Thoracic aorta (tissue), 2 donors: Measurements from ENCODE around the gene ADCY2. TPM values are rescaled to one million over a fixed set of nuclear protein-coding genes. Genes with fewer than 3 reads are reported as not detected.

Source experiments
- ATAC-seq: fragments of 150-250 bp; one replicate; pipeline ENCODE4 v1.8.0; 2017; ENCODE audit warnings: low read depth; ENCODE audit not compliant: insufficient number of reproducible peaks, low FRiP score
- DNase-seq: peaks from one replicate; pipeline ENCODE4 v3.0.0-alpha.2; 2020; ENCODE audit warnings: low spot score
- H3K27ac ChIP-seq, 2 donors: fragments of 200-600 bp; sonication (generic); 1 replicate in 1 of 2; 2 replicates in 1 of 2; pipeline ENCODE4 v1.5.1; 2016; ENCODE audit warnings: mild to moderate bottlenecking in 2 of 2, moderate library complexity in 2 of 2
- H3K27me3 ChIP-seq: fragments of 200-600 bp; sonication (generic); replicated peaks from 2 replicates; pipeline ENCODE4 v1.6.0; 2016; ENCODE audit warnings: mild to moderate bottlenecking; ENCODE audit not compliant: insufficient read depth
- H3K36me3 ChIP-seq: fragments of 200-600 bp; sonication (generic); one replicate; pipeline ENCODE4 v1.5.1; 2016
- H3K4me1 ChIP-seq, 2 donors: fragments of 200-600 bp; sonication (generic); 1 replicate in 1 of 2; 2 replicates in 1 of 2; pipeline versions ENCODE4 v1.5.1 to v1.6.0; 2016; ENCODE audit warnings: low read depth in 2 of 2, mild to moderate bottlenecking in 1 of 2; ENCODE audit not compliant: control insufficient read depth in 1 of 2
- H3K4me3 ChIP-seq: fragments of 200-600 bp; sonication (generic); 2 replicates; pipeline ENCODE4 v1.5.1; 2016; ENCODE audit warnings: mild to moderate bottlenecking
- H3K9me3 ChIP-seq: fragments of 200-600 bp; sonication (generic); 2 replicates; pipeline ENCODE4 v1.5.1; 2016
- CTCF ChIP-seq: fragments of 200-600 bp; sonication (generic); IDR thresholded peaks from one replicate; pipeline ENCODE4 v1.5.1; 2019; ENCODE audit warnings: antibody characterized with exemption
- total RNA-seq, 2 donors: library from RNA; depleted of rRNA; stranded (reverse); fragments of >200 nt; gene quantifications; one replicate each; pipeline versions ENCODE4 v1.1.0 to v1.2.3, GENCODE V29; 2016

Gene ADCY2
- total RNA-seq, 2 donors from 2014 or later = 5.0 to 14.8 TPM

GRCh38 chr5:7823594-7823993 lies 427.7 kb downstream of the ADCY2 start:
- H3K9me3 ChIP-seq = no peaks in the 10 kb centered on the region
- DNase-seq = no peak
- H3K27me3 ChIP-seq = no peaks in the 10 kb centered on the region
- no peaks in the 10 kb centered on the region for H3K4me1 ChIP-seq
- H3K27ac ChIP-seq = no peak overlapping the region
- ATAC-seq = no peak
- TF ChIP-seq CTCF = no peak
- H3K36me3 ChIP-seq = no peaks in the 10 kb centered on the region
- H3K4me3 ChIP-seq = no peak overlapping the region

- DNase-seq (no peak), ATAC-seq (no peak)
- Histone ChIP-seq H3K36me3 (no peaks in the 10 kb centered on the region), H3K9me3 (no peaks in the 10 kb centered on the region), H3K4me3 (no peak overlapping the region), H3K4me1 (no peaks in the 10 kb centered on the region), H3K27me3 (no peaks in the 10 kb centered on the region), H3K27ac (no peak overlapping the region)
- no peak for TF ChIP-seq CTCF
Observed at GRCh38 chr5:7824995-7825394, 429.1 kb downstream of the ADCY2 start.

- DNase-seq = no peak
- no peak for ATAC-seq
Observed at GRCh38 chr5:7825630-7826029, 429.7 kb downstream of the ADCY2 start.

GRCh38 chr5:7827610-7828009 lies 431.7 kb downstream of the ADCY2 start:
- no peak for DNase-seq

More at GRCh38 chr5:7825630-7826029, 429.7 kb downstream of the ADCY2 start:
- H3K36me3 ChIP-seq = no peaks in the 10 kb centered on the region
- no peak overlapping the region for H3K27ac ChIP-seq
- no peak for TF ChIP-seq CTCF
- no peaks in the 10 kb centered on the region for H3K9me3 ChIP-seq
- H3K4me1 ChIP-seq = no peaks in the 10 kb centered on the region
- H3K4me3 ChIP-seq = no peak overlapping the region
- no peaks in the 10 kb centered on the region for H3K27me3 ChIP-seq

GRCh38 chr5:7828269-7828668 lies 432.3 kb downstream of the ADCY2 start:
- no peak for DNase-seq
- ATAC-seq = no peak
- TF ChIP-seq CTCF = no peak
- H3K27me3 ChIP-seq = no peaks in the 10 kb centered on the region
- H3K4me1 ChIP-seq = no peaks in the 10 kb centered on the region
- no peaks in the 10 kb centered on the region for H3K9me3 ChIP-seq
- H3K36me3 ChIP-seq = no peaks in the 10 kb centered on the region
- no peak overlapping the region for H3K27ac ChIP-seq
- H3K4me3 ChIP-seq = no peak overlapping the region

More at GRCh38 chr5:7827610-7828009, 431.7 kb downstream of the ADCY2 start:
- Histone ChIP-seq H3K27ac (no peak overlapping the region), H3K4me3 (no peak overlapping the region), H3K36me3 (no peaks in the 10 kb centered on the region), H3K27me3 (no peaks in the 10 kb centered on the region), H3K9me3 (no peaks in the 10 kb centered on the region), H3K4me1 (no peaks in the 10 kb centered on the region)
- no peak for TF ChIP-seq CTCF
- no peak for ATAC-seq
